ENCODE data around the gene CENPB.

The CENPB gene

DNA sequence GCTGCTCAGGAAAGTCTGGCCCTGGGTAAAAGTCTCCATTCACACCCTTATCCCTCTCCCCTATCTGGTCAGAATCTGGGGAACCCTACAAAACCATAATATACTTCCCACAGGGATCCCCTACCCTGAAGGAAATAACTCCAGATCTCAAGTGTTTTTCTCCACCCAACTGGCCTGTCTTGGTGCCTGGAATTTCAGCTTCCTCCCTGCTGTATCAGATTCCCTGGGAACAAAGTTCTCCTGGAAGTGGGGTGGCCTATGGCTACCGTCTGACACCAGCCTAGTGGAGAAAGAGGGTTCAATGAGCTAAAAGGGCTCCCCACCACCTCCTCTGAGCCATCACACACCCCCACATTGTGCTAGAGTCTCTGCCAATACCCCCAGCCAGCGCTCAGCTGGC, 39.1 kb downstream of the CENPB start:
- DNase-seq: no peak

DNA sequence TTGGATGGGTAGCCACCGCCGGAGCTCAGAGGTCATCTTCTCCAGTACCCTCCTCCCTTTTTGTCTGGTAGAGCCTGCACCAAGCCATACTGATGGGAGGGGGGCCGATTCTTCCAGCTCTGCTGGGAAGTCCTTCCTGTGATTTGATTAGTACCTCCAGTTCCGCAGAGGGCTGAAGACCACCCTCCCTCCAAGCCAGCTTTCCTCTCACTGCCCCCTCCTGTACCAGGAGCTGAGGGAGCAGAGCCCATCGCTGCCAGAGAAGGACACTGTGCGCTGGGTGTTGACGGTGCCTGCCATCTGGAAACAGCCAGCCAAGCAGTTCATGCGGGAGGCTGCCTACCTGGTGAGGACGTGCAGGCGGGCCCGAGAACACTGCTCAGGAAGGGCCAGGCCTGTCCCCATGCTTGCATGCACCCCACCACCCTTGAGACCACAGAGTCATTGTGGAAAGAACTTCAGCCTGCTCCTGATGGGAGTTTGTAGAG, 40.8 kb downstream of the CENPB start:
- no peak for DNase-seq

DNA sequence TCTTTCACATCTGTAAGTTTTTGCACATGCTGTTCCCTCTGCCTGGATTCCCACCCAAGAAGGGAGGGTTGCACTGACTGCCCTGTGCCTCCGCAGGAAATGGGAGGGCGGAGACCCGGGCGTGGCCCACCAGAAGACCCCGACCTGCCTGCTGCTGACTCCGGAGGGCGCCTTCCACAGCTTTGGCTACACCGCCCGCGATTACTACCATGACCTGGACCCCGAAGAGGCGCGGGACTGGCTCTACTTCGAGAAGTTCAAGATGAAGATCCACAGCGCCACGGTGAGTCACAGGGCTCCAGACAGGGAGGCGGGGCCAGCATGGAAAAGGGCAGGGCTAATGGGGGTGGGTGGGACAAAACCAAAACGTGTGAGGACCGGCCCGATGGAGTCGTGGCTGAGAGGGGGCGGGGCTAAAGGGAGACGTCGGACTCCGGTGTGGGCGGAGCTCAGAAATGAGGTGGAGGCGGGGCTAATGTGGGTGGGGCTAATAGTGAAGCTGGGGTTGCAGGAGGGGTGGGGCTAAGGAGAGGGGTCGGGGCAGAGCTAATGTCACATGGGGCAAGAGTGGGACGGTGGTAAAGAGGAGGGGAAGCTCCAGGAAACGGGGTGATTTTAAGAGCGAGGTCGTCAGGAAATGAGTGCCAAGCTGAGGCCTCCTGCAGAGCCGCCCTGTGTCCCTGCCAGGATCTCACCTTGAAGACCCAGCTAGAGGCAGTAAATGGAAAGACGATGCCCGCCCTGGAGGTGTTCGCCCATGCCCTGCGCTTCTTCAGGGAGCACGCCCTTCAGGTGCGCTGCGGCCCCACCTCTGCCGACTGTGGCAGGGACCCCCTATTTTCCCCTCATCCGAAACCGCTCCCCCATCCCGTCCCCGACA, 41.5 kb downstream of the CENPB start:
- peak; percentile 74 for DNase-seq

DNA sequence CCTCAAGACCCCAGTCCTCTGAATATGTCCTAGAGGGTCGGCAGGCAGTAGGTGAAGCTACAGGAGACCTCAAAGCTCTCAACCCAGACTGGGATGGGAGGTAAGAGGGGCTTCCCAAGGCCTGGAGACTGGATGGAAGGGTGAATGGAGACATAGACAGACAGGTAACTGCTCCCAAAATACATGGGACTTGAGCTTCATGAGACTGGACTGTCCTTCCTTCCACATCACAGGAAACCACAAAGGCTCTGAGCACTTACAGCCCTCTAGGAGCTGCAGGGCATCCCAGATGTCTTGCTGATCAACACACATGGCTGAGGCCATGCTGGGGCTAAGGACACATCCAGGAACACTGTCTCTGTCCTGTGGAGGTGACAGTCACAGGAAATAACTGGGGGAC, 42.5 kb downstream of the CENPB start:
- DNase-seq: no peak

GRCh38 chr20:3743251-3743650, 43.3 kb downstream of the CENPB start:
- DNase-seq: no peak

GRCh38 chr20:3741836-3742458, 44.6 kb downstream of the CENPB start:
- no peak for DNase-seq

GRCh38 chr20:3740615-3741301, 45.8 kb downstream of the CENPB start:
- DNase-seq: no peak

GRCh38 chr20:3739926-3740451, 46.6 kb downstream of the CENPB start:
- no peak for DNase-seq

- DNase-seq: no peak
Observed at GRCh38 chr20:3739054-3739925, 47.2 kb downstream of the CENPB start.

- DNase-seq: no peak
Observed at GRCh38 chr20:3738111-3739053, 48.2 kb downstream of the CENPB start.

DNA sequence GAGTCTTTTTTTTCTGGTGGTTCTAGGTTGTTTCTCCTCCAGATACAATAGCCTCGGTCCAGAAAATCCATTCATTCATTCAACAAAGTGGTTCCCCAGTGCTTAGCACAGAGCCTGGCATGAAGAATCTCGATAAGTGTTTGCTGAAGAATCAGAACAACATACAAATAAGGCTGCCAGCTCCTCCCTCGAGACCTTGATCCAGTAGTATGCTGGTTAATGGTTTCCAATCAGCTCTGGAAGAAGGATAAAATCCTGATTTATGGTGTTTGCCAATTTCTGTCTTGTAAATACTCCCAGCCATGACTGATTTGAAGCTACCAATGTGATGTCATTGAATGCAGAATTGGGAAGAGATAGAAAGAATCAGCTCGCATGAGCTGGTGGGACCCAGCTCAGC, 50.8 kb downstream of the CENPB start:
- DNase-seq: no peak

- no peak for DNase-seq
Observed at GRCh38 chr20:3734111-3734843, 52.3 kb downstream of the CENPB start.

All from MV-4-11 (cell line).